Stimulated activated CD8-positive, alpha-beta memory T cell treated with anti-CD3 and anti-CD28 coated beads, Interleukin-12 subunit alpha, Interleukin-12 subunit beta, amount 100 ng/mL, for 1 hour (primary cell): ENCODE data around the gene ROR2.

Experiments
- DNase-seq: peaks from one replicate; pipeline ENCODE4 v3.0.0-alpha.2; 2020; ENCODE audit warnings: low read depth

Gene ROR2

GRCh38 chr9:91716239-91716638 lies 233.8 kb downstream of the ROR2 start:
- no peak for DNase-seq

GRCh38 chr9:91714874-91715615 lies 235.0 kb downstream of the ROR2 start:
- no peak for DNase-seq

GRCh38 chr9:91714020-91714806 lies 235.8 kb downstream of the ROR2 start:
- no peak for DNase-seq

GRCh38 chr9:91712811-91713210 lies 237.2 kb downstream of the ROR2 start:
- DNase-seq: no peak

GRCh38 chr9:91711755-91712601 lies 238.1 kb downstream of the ROR2 start:
- DNase-seq: peak; percentile 36

- DNase-seq: no peak
Observed at GRCh38 chr9:91710158-91710557, 239.9 kb downstream of the ROR2 start.

- no peak for DNase-seq
Observed at GRCh38 chr9:91705386-91705785, 244.6 kb downstream of the ROR2 start.

- no peak for DNase-seq
Observed at GRCh38 chr9:91700475-91700874, 249.6 kb downstream of the ROR2 start.

GRCh38 chr9:91698266-91698665 lies 251.8 kb downstream of the ROR2 start:
- no peak for DNase-seq

- DNase-seq: no peak
Observed at GRCh38 chr9:91697201-91697600, 252.8 kb downstream of the ROR2 start.

GRCh38 chr9:91694081-91694870 lies 255.8 kb downstream of the ROR2 start:
- DNase-seq: no peak

- DNase-seq: no peak
Observed at GRCh38 chr9:91693226-91693625, 256.8 kb downstream of the ROR2 start.

- DNase-seq: no peak
Observed at GRCh38 chr9:91690540-91691249, 259.3 kb downstream of the ROR2 start.

GRCh38 chr9:91689006-91689405 lies 261.0 kb downstream of the ROR2 start:
- no peak for DNase-seq

- no peak for DNase-seq
Observed at GRCh38 chr9:91683269-91683668, 266.8 kb downstream of the ROR2 start.

GRCh38 chr9:91682806-91683205 lies 267.2 kb downstream of the ROR2 start:
- DNase-seq: no peak

GRCh38 chr9:91681461-91682305 lies 268.3 kb downstream of the ROR2 start:
- peak; percentile 40 for DNase-seq

GRCh38 chr9:91680998-91681397 lies 269.0 kb downstream of the ROR2 start:
- DNase-seq: no peak

- DNase-seq: no peak
Observed at GRCh38 chr9:91680106-91680505, 269.9 kb downstream of the ROR2 start.
